HepG2 (cell line): ENCODE measurements around the gene LMOD1. TPM values are rescaled to one million over a fixed set of nuclear protein-coding genes. Genes with fewer than 3 reads are reported as not detected.
A peak's percentile ranks its signal among the peaks of the same experiment; 100 is the strongest.

Experiments
- ETV5 ChIP-seq: IDR thresholded peaks from 2 replicates; pipeline ENCODE4 v1.6.1; 2018; ENCODE audit warnings: missing biosample characterization, missing genetic modification reagents, inconsistent platforms, borderline replicate concordance
- GPN1 ChIP-seq: sonication (generic); formaldehyde crosslinking; IDR thresholded peaks from 2 replicates; pipeline ENCODE4 v1.5.1; 2020; ENCODE audit warnings: missing genetic modification reagents, borderline replicate concordance
- HNRNPK ChIP-seq: fragments of 200-400 bp; formaldehyde crosslinking; IDR thresholded peaks from 2 replicates; pipeline ENCODE4 v1.6.1; 2018; ENCODE audit warnings: low read length, low read depth, moderate library complexity, mild to moderate bottlenecking; ENCODE audit not compliant: poor library complexity, severe bottlenecking
- HNRNPUL1 ChIP-seq: fragments of 200-400 bp; formaldehyde crosslinking; IDR thresholded peaks from 2 replicates; pipeline ENCODE4 v1.6.1; 2017; ENCODE audit warnings: low read depth, mild to moderate bottlenecking, low read length, moderate library complexity
- NCOR1 ChIP-seq: fragments of 200-600 bp; sonication (generic); IDR thresholded peaks from 2 replicates; pipeline ENCODE4 v1.7.0; 2017; ENCODE audit warnings: antibody characterized with exemption, low read length, borderline replicate concordance
- NFIC ChIP-seq: IDR thresholded peaks from 2 replicates; pipeline ENCODE4 v1.6.1; 2012; ENCODE audit warnings: mild to moderate bottlenecking, low read length, inconsistent platforms
- NPAS2 ChIP-seq: sonication (generic); formaldehyde crosslinking; IDR thresholded peaks from 2 replicates; pipeline ENCODE4 v1.8.0; 2022; ENCODE audit warnings: mild to moderate bottlenecking, missing genetic modification reagents, borderline replicate concordance
- NR2F6 ChIP-seq, 2 experiments: IDR thresholded peaks; 2 replicates each; pipeline ENCODE4 v1.6.1; 2016; ENCODE audit warnings: antibody characterized with exemption in 1 of 2, mild to moderate bottlenecking in 1 of 2
- RBM22 ChIP-seq: fragments of 200-400 bp; formaldehyde crosslinking; optimal IDR thresholded peaks from 2 replicates; pipeline ENCODE3; 2017; ENCODE audit warnings: mild to moderate bottlenecking, low read length, moderate library complexity
- SAFB2 ChIP-seq: sonication (generic); formaldehyde crosslinking; IDR thresholded peaks from 2 replicates; pipeline ENCODE4 v1.5.1; 2020; ENCODE audit warnings: missing genetic modification reagents, low read depth, mild to moderate bottlenecking, borderline replicate concordance
- SAP130 ChIP-seq: IDR thresholded peaks from 2 replicates; pipeline ENCODE4 v1.6.1; 2016; ENCODE audit warnings: low read depth
- SMAD3 ChIP-seq: sonication (generic); formaldehyde crosslinking; IDR thresholded peaks from 2 replicates; pipeline ENCODE4 v1.4.0; 2020; ENCODE audit warnings: missing genetic modification reagents
- TCF7L2 ChIP-seq: IDR thresholded peaks from 2 replicates; pipeline ENCODE4 v1.6.1; 2011; ENCODE audit warnings: mild to moderate bottlenecking, low read depth, low read length, moderate library complexity
- ZNF343 ChIP-seq: sonication (generic); formaldehyde crosslinking; IDR thresholded peaks from 2 replicates; pipeline ENCODE4 v1.4.0; 2020; ENCODE audit warnings: mild to moderate bottlenecking, missing genetic modification reagents
- ZNF431 ChIP-seq: sonication (generic); formaldehyde crosslinking; IDR thresholded peaks from 2 replicates; pipeline ENCODE4 v1.9.0; 2022; ENCODE audit warnings: missing genetic modification reagents, low read depth, mild to moderate bottlenecking, borderline replicate concordance
- ZNF550 ChIP-seq: sonication (generic); formaldehyde crosslinking; IDR thresholded peaks from 2 replicates; pipeline ENCODE4 v1.4.0; 2020; ENCODE audit warnings: mild to moderate bottlenecking, missing genetic modification reagents, borderline replicate concordance
- ZNF7 ChIP-seq: IDR thresholded peaks from 2 replicates; pipeline ENCODE4 v1.6.1; 2016; ENCODE audit warnings: missing biosample characterization, missing genetic modification reagents
- ZNF761 ChIP-seq: sonication (generic); formaldehyde crosslinking; conservative IDR thresholded peaks from 2 replicates; pipeline ENCODE4 v1.4.0; 2020; ENCODE audit warnings: mild to moderate bottlenecking, missing genetic modification reagents
- ZSCAN12 ChIP-seq: sonication (generic); formaldehyde crosslinking; IDR thresholded peaks from 2 replicates; pipeline ENCODE4 v1.9.0; 2021; ENCODE audit warnings: mild to moderate bottlenecking, missing genetic modification reagents
- polyA plus RNA-seq, 8 experiments: library from polyadenylated mRNA; depleted of rRNA in 3 of 8; stranded (reverse) in 7 of 8; unstranded in 1 of 8; fragments of >200 nt; fragmentation: Illumina TruSeq in 4 of 8; extraction: Trizol in 4 of 8; gene quantifications; 2 replicates each; pipeline versions ENCODE4 v1.2.1 to v1.2.3, GENCODE V29; 2011 to 2016; ENCODE audit warnings: low read depth in 4 of 8, missing spikeins in 1 of 8, mixed read lengths in 1 of 8; ENCODE audit not compliant: insufficient read depth in 1 of 8
- total RNA-seq, 5 experiments: library from RNA; depleted of rRNA; stranded (reverse); fragments of >200 nt; fragmentation: Illumina TruSeq; extraction: Trizol; gene quantifications; 2 replicates each; pipeline ENCODE4 v1.2.3, GENCODE V29; 2016; ENCODE audit warnings: low read depth in 1 of 5
- TF ChIP-seq, protein P1 (sequence below): sonication (generic); formaldehyde crosslinking; IDR thresholded peaks from 2 replicates; pipeline ENCODE4 v1.5.0; 2020; ENCODE audit warnings: mild to moderate bottlenecking, missing genetic modification reagents, borderline replicate concordance
- TF ChIP-seq, protein P2 (sequence below): sonication (generic); formaldehyde crosslinking; IDR thresholded peaks from 2 replicates; pipeline ENCODE4 v1.4.0; 2020; ENCODE audit warnings: low read depth, mild to moderate bottlenecking, missing genetic modification reagents
- TF ChIP-seq, protein P3 (sequence below): IDR thresholded peaks from 2 replicates; pipeline ENCODE4 v1.6.1; 2016; ENCODE audit warnings: low read depth
- TF ChIP-seq, protein P4 (sequence below): IDR thresholded peaks from 2 replicates; pipeline ENCODE4 v1.6.1; 2016

Gene LMOD1
- total and polyA plus RNA-seq, 2 of the 13 experiments (the other 11 are each of a cell fraction or from before 2014, with no cell fraction given), result not detected

DNA sequence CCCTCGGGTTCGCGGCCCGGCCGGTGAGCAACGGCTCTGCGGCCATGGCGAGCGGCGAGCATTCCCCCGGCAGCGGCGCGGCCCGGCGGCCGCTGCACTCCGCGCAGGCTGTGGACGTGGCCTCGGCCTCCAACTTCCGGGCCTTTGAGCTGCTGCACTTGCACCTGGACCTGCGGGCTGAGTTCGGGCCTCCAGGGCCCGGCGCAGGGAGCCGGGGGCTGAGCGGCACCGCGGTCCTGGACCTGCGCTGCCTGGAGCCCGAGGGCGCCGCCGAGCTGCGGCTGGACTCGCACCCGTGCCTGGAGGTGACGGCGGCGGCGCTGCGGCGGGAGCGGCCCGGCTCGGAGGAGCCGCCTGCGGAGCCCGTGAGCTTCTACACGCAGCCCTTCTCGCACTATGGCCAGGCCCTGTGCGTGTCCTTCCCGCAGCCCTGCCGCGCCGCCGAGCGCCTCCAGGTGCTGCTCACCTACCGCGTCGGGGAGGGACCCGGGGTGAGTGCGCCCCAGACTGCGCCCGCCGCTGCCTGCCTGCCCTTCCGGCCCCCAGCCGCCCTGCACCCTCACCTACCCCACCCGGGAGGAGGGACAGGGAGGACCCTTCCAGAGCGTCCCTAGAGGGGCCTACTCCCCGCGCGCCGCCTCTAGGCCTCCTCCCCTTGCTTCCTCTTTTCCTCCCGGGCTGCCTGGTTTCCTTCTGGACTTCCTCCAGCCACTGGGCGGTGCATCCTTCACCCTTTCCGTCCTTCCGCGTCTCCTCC, 36.5 kb upstream of the LMOD1 start, which contains the start of gene RNPEP (continued):
- TF ChIP-seq, protein P1, sequence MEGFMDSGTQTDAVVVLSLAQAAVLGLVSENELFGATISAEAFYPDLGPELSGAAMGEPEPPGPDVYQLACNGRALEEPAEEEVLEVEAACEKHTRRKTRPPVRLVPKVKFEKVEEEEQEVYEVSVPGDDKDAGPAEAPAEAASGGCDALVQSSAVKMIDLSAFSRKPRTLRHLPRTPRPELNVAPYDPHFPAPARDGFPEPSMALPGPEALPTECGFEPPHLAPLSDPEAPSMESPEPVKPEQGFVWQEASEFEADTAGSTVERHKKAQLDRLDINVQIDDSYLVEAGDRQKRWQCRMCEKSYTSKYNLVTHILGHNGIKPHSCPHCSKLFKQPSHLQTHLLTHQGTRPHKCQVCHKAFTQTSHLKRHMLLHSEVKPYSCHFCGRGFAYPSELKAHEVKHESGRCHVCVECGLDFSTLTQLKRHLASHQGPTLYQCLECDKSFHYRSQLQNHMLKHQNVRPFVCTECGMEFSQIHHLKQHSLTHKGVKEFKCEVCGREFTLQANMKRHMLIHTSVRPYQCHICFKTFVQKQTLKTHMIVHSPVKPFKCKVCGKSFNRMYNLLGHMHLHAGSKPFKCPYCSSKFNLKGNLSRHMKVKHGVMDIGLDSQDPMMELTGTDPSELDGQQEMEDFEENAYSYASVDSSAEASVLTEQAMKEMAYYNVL, result peak; percentile 81; the same call in 1 of the 2 replicates
- TF ChIP-seq GPN1 (CRISPR knock-in tag) (no peak), NFIC (no peak), ZNF550 (no peak), NCOR1 (no peak), ETV5 (no peak; the same call in 1 of the 2 replicates), NPAS2 (CRISPR knock-in tag) (no peak), SAP130 (CRISPR knock-in tag) (peak; percentile 26), ZNF343 (CRISPR knock-in tag) (0 out of 2 replicates have a peak, but pooled peaks have one; percentile 63), TCF7L2 (no peak), HNRNPUL1 (no peak), SMAD3 (CRISPR knock-in tag) (peak; percentile 31; the same call in 1 of the 2 replicates), ZNF431 (CRISPR knock-in tag) (no peak), ZNF761 (CRISPR knock-in tag) (0 out of 2 replicates have a peak, but pooled peaks have one; percentile 29), ZNF7 (CRISPR knock-in tag) (no peak), NR2F6 (IDR thresholded peaks at IDR 0.05) (no peak), NR2F6 (CRISPR knock-in tag; IDR thresholded peaks at IDR 0.05) (no peak), ZSCAN12 (no peak), HNRNPK (no peak), RBM22 (no peak), SAFB2 (CRISPR knock-in tag) (no peak; the same call in 1 of the 2 replicates)
- TF ChIP-seq, protein P2, sequence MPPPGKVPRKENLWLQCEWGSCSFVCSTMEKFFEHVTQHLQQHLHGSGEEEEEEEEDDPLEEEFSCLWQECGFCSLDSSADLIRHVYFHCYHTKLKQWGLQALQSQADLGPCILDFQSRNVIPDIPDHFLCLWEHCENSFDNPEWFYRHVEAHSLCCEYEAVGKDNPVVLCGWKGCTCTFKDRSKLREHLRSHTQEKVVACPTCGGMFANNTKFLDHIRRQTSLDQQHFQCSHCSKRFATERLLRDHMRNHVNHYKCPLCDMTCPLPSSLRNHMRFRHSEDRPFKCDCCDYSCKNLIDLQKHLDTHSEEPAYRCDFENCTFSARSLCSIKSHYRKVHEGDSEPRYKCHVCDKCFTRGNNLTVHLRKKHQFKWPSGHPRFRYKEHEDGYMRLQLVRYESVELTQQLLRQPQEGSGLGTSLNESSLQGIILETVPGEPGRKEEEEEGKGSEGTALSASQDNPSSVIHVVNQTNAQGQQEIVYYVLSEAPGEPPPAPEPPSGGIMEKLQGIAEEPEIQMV (CRISPR knock-in tag), result peak; percentile 64
- TF ChIP-seq, protein P3, sequence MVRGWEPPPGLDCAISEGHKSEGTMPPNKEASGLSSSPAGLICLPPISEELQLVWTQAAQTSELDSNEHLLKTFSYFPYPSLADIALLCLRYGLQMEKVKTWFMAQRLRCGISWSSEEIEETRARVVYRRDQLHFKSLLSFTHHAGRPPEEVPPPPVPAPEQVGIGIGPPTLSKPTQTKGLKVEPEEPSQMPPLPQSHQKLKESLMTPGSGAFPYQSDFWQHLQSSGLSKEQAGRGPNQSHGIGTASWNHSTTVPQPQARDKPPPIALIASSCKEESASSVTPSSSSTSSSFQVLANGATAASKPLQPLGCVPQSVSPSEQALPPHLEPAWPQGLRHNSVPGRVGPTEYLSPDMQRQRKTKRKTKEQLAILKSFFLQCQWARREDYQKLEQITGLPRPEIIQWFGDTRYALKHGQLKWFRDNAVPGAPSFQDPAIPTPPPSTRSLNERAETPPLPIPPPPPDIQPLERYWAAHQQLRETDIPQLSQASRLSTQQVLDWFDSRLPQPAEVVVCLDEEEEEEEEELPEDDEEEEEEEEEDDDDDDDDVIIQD, result no peak
- TF ChIP-seq, protein P4, sequence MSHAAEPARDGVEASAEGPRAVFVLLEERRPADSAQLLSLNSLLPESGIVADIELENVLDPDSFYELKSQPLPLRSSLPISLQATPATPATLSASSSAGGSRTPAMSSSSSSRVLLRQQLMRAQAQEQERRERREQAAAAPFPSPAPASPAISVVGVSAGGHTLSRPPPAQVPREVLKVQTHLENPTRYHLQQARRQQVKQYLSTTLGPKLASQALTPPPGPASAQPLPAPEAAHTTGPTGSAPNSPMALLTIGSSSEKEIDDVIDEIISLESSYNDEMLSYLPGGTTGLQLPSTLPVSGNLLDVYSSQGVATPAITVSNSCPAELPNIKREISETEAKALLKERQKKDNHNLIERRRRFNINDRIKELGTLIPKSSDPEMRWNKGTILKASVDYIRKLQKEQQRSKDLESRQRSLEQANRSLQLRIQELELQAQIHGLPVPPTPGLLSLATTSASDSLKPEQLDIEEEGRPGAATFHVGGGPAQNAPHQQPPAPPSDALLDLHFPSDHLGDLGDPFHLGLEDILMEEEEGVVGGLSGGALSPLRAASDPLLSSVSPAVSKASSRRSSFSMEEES (CRISPR knock-in tag), result no peak
